Stimulated activated naive B cell treated with anti-CD40 and anti-IgM and Interleukin-4, amounts not matched to agents 10 μg/mL and 1 μg/mL and 100 μg/mL, for 72 hours (primary cell): Measurements from ENCODE around the gene LSM4.
"Not testable (repeated sequence)": the region's sequence is repeated elsewhere in the genome, so short reads cannot be mapped to it uniquely, and the experiment has no call there.

Experiments
- ATAC-seq, 2 donors: fragments of 150-1000 bp; cut with Tn5 transposase; replicated peaks; 2 replicates each; pipeline ENCODE4 v1.10.0; 2021; ENCODE audit warnings: moderate library complexity in 1 of 2
- DNase-seq: peaks from one replicate; pipeline ENCODE4 v3.0.0; 2021
- H3K27ac Mint-ChIP-seq: one replicate; pipeline ENCODE4 v1.8.0; 2022; ENCODE audit warnings: mild to moderate bottlenecking, mixed read lengths
- H3K27me3 Mint-ChIP-seq, 2 donors: one replicate each; pipeline ENCODE4 v1.8.0; 2022; ENCODE audit warnings: mixed read lengths in 2 of 2
- H3K36me3 Mint-ChIP-seq, 2 donors: one replicate each; pipeline ENCODE4 v1.8.0; 2022; ENCODE audit warnings: mixed read lengths in 2 of 2, mild to moderate bottlenecking in 1 of 2
- H3K4me1 Mint-ChIP-seq, 2 donors: one replicate each; pipeline ENCODE4 v1.8.0; 2022; ENCODE audit warnings: mixed read lengths in 2 of 2, mild to moderate bottlenecking in 1 of 2
- H3K4me3 Mint-ChIP-seq, 2 donors: one replicate each; pipeline ENCODE4 v1.8.0; 2022; ENCODE audit warnings: mild to moderate bottlenecking in 2 of 2, mixed read lengths in 2 of 2, moderate library complexity in 1 of 2
- H3K9me3 Mint-ChIP-seq, 2 donors: one replicate each; pipeline ENCODE4 v1.8.0; 2022; ENCODE audit warnings: mixed read lengths in 2 of 2, mild to moderate bottlenecking in 1 of 2

Gene LSM4

DNA sequence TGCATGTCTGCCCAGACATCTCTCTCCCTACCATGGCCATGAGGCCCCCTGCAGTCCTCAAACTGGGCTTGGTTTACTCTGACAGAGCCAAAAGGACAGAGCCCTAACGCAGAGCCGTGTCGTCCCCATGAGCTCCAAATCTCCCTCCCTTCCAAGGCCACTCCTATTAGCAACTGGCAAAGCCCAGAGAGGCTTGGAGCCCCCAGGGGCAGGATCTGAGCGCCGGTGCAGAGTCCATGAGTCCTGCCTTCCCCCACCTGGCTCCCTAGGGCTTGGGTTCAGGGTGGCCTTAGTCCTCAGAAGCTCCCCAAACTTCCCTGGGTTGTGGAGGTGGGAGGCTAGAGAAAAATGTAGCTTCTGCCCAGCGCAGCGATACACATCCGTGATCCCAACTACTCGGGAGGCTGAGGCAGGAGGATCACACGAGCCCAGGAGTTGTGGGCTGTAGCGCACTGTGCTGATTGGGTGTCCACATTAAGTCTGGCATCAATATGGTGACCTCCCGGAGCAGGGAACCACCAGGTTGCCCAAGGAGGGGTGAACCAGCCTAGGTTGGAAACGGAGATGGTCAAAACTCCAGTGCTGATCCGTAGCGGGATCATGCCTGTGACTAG is 10.1 kb upstream of the LSM4 start:
- Mint-ChIP-seq H3K4me1 (peaks cover 9 to 19% of the 10 kb centered on the region in 2 donors), H3K9me3 (no peaks in the 10 kb centered on the region), H3K4me3 (no peak overlapping the region), H3K36me3 (no peaks in the 10 kb centered on the region), H3K27ac (no peak overlapping the region), H3K27me3 (peaks cover 9 to 23% of the 10 kb centered on the region in 2 donors)
- DNase-seq, result no peak
- no peak for ATAC-seq

DNA sequence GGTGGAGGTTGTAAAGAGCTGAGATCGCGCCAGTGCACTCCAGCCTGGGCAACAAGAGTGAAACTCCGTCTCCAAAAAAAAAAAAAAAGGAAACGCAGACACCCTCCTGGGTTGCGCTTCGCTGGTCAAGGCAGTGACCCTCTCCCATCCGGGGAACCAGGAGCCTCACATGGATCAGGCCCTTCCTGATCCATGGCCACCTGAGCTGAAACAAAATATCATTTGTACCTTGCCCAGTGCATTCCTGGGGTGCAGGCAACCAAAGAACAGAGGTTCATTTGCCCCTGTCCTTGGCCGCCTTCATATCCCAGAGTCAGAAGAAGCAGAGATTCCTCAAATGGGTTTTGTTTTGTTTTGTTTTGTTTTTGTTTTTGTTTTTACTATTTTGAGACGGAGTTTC is 8.0 kb upstream of the LSM4 start:
- ATAC-seq (no peak), DNase-seq (no peak)
- Mint-ChIP-seq H3K36me3 (no peaks in the 10 kb centered on the region), H3K4me3 (no peak overlapping the region), H3K27ac (no peak overlapping the region), H3K9me3 (no peaks in the 10 kb centered on the region), H3K27me3 (peaks cover 4 to 14% of the 10 kb centered on the region in 2 donors), H3K4me1 (peaks cover 9 to 13% of the 10 kb centered on the region in 2 donors)

DNA sequence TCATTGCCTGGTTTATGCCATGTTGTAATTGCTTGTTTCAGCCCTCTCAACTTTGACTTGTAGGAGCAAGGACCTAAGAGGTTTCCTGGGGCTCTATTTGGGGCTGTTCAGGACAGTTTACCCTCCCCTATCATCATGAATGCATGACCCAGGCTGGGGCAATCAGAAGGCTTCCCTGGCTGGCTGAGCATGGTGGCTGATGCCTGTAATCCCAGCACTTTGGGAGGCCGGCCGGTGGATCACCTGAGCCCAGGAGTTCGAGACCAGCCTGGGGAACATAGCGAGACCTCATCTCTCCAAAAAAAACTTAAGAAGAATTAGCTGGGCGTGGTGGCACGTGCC is 6.1 kb upstream of the LSM4 start:
- Mint-ChIP-seq H3K9me3 (no peaks in the 10 kb centered on the region), H3K36me3 (no peaks in the 10 kb centered on the region), H3K27ac (no peak overlapping the region), H3K4me1 (peaks cover 9 to 16% of the 10 kb centered on the region in 2 donors), H3K4me3 (peak overlapping the region; percentile 72 to 82), H3K27me3 (peaks cover 4 to 8% of the 10 kb centered on the region in 2 donors)
- no peak for DNase-seq
- ATAC-seq, result peak in 1 of 2 donors; percentile 19

DNA sequence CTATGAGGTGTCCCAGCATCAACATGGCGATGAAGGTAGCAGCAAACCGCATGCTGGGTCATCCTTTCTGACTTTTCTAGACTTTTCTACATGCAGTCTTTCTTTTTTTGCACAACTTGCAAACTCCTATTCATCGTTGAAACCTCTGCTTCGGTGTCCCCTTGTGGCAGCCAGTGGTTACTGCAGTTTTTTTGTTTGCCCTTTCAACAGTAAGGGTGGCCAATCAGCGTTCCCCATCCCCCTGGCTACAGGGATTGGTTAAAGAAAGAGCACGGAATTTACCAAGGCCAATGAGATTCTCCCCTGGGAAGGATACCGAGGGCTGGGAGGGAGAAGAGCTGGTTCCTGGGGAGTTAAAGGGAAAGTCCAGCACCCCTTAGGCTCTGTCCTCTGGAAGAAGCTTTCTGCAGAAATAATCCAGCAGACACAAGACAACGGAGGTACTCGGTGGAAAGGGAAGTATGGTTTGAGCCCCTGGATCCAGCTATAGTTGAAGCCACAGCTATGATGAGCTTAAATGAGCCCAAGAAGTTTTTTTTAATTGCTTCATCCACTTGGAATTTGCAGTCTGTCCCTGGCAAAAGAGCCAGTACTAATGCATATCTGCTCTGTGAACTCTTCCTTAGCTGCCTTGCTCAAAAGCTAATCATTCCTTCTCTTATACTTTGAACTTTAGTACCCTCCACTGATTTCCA is 5.6 kb upstream of the LSM4 start:
- DNase-seq, result peak; percentile 81
- Mint-ChIP-seq H3K9me3 (no peaks in the 10 kb centered on the region), H3K4me1 (peaks cover 13 to 21% of the 10 kb centered on the region in 2 donors), H3K27ac (peak overlapping the region; percentile 51), H3K36me3 (no peaks in the 10 kb centered on the region), H3K27me3 (peaks cover 4 to 8% of the 10 kb centered on the region in 2 donors), H3K4me3 (peak overlapping the region; percentile 72 to 82)
- peak; percentile 97 to 98 for ATAC-seq

DNA sequence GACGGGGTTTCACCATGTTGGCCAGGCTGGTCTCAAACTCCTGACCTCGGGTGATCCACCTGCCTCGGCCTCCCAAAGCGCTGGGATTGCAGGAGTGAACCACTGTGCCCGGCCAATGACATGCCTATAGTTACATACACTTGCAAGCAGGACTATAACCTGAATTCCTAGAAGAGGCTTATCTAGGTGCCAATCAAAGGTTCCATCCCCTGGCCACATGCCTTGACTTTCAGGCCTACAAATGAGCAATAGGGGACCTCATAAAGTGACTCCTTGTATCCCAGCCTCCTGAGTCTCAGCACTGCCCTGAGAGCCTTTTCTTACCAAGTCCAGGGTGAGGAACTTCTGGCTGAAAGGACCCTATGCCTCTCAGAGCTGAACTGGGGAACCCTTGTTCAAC is 3.9 kb upstream of the LSM4 start:
- ATAC-seq, result no peak
- Mint-ChIP-seq H3K4me1 (peaks cover 21 to 35% of the 10 kb centered on the region in 2 donors), H3K4me3 (no peak overlapping the region), H3K9me3 (no peaks in the 10 kb centered on the region), H3K27me3 (peaks cover 0 to 4% of the 10 kb centered on the region in 2 donors), H3K36me3 (peaks cover under 1 to 6% of the 10 kb centered on the region in 2 donors), H3K27ac (no peak overlapping the region)
- DNase-seq, result no peak

DNA sequence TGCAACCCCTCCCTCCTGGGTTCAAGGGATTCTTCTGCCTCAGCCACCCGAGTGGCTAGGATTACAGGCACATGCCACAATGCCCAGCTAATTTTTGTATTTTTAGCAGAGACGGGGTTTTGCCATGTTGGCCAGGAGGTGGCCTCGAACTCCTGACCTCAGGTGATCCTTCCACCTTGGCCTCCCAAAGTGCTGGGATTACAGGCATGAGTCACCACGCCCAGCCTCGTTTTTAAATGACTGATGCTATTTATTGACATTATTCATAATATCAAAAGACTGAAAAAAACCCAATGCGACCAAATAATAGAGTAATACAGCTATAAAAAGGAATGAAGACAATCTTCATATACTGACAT is 1.5 kb upstream of the LSM4 start:
- H3K27ac Mint-ChIP-seq, DNase-seq, H3K27me3 Mint-ChIP-seq, H3K9me3 Mint-ChIP-seq, ATAC-seq: not testable (repeated sequence)
- peaks cover 17 to 24% of the 10 kb centered on the region in 2 donors for H3K36me3 Mint-ChIP-seq
- H3K4me1 Mint-ChIP-seq, result peaks cover 32 to 56% of the 10 kb centered on the region in 2 donors
- H3K4me3 Mint-ChIP-seq, result peak overlapping the region in 1 of 2 donors; percentile 89

DNA sequence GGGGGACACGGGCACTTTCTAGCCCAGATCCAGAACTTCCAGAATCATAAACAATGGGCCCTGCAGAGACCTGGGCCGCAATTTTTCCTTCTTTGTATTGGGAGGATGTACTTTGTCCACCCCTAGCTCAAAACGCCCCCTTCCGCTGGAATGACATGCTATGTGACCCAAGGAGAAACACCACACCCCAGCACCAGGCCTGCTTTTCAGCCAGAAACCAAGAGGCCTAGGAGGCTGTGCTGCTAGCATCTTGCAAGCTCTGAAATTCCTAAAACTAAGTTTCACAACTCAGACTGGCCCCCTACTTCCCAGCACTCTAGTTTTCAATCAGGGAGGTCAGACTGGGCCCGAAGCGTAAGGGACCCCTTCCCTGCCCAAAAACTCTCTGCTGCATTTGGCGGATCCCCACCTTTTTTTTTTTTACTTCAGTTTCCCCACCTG is 538 bp downstream of the LSM4 start:
- no peaks in the 10 kb centered on the region for H3K27me3 Mint-ChIP-seq
- DNase-seq (no peak), ATAC-seq (peak; percentile 22 to 33)

DNA sequence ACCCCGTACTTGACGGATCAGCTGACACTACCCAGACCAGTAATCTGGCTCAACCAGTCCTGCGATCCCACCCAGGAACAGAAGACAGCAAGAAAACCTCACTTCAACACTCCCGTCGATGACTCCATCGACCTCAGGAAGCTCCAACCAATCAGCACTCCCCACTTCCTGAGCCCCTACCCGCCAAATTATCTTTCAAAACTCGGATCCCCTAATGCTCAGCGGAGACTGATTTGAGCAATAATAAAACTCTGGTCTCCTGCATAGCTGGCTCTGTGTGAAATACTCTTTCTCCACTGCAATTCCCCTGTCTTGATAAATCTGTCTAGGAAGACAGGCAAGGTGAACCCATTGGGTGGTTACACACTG is 1.2 kb downstream of the LSM4 start:
- H3K4me1 Mint-ChIP-seq, result peaks cover 35 to 62% of the 10 kb centered on the region in 2 donors
- DNase-seq (no peak), ATAC-seq (no peak)

More for the DNA sequence above, 538 bp downstream of the LSM4 start:
- Mint-ChIP-seq H3K4me1 (peaks cover 35 to 62% of the 10 kb centered on the region in 2 donors), H3K9me3 (no peaks in the 10 kb centered on the region), H3K27ac (peak overlapping the region; percentile 97), H3K36me3 (peaks cover 23 to 34% of the 10 kb centered on the region in 2 donors), H3K4me3 (peak overlapping the region; percentile 89)

DNA sequence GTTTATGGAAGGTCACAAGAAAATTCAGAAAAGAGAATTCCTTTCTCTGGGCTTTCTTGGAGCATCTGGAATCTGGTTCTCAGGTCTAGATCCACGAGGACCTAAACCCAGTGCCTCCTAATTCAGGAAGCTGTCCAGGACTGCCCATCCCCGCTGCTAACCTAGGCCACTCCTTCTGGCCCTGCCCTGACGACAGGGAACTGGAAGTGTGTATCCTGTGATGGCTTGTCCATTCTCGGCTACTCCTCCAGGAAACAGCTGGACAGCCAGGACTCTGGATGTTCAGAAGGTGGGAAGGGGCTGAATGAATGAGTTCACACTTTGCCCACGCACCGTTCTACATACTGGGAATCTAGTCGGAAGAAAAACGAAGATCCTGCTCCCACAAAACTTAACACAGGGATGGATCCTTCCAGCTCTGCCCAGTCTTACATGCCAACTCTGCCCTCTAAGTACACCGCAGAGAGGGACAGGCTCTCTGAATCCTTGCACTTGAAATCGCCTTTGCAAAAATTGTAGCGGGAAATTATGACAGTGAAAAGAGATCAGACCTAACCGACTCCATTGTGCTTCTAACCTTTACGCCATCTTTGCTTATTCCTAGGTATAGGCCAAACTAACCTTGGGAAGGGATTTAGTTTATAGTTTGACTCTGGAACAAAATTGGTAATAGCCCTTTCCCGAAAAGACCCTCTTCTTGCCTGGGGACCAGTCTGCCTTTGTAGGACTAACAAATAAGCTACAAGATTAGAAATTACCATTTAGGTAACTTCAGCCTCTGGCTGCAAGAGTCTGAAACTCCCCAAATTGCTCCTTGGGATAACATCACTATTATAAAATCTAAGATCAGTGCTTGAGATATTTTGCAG is 1.8 kb downstream of the LSM4 start:
- Mint-ChIP-seq H3K9me3 (no peaks in the 10 kb centered on the region), H3K36me3 (peaks cover 23 to 35% of the 10 kb centered on the region in 2 donors), H3K4me3 (peak overlapping the region; percentile 89), H3K27ac (peak overlapping the region; percentile 97), H3K27me3 (no peaks in the 10 kb centered on the region), H3K4me1 (peaks cover 36 to 68% of the 10 kb centered on the region in 2 donors)
- DNase-seq (no peak), ATAC-seq (no peak)

More for the DNA sequence above, 1.2 kb downstream of the LSM4 start:
- Mint-ChIP-seq H3K27ac (peak overlapping the region; percentile 97), H3K9me3 (no peaks in the 10 kb centered on the region), H3K36me3 (peaks cover 23 to 34% of the 10 kb centered on the region in 2 donors), H3K4me3 (peak overlapping the region; percentile 89), H3K27me3 (no peaks in the 10 kb centered on the region)

DNA sequence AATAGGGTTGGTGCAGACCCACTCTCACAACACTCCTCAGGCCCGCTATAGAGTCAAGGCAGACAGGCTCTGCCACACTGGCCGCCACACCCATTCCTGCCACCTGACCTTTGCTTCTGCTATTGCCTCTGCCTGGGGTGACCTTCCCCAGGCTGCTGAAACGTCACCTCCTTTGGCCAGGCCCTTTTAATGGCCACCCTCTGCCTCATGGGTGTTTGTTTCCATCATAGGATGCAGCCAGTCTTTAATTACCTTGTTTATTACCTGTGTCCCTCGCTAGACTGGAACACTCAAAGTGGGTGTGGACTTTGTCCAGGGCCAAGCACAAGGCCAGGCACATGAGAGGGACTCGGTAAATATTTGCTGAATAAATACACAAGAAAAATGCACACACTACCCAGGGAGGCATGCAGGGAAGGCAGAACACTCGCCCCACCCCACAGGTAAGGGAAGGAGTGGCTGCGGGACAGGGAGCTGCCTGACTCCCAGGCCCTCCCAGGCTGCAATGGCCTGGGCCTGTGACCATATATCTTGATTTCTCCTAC is 3.2 kb downstream of the LSM4 start:
- H3K9me3 Mint-ChIP-seq, result no peaks in the 10 kb centered on the region
- ATAC-seq (no peak), DNase-seq (no peak)
- H3K4me3 Mint-ChIP-seq, result peak overlapping the region; percentile 8 to 21
- H3K27ac Mint-ChIP-seq, result no peak overlapping the region
- H3K4me1 Mint-ChIP-seq, result peaks cover 43 to 74% of the 10 kb centered on the region in 2 donors
- H3K36me3 Mint-ChIP-seq, result peaks cover 33 to 43% of the 10 kb centered on the region in 2 donors
- H3K27me3 Mint-ChIP-seq, result no peaks in the 10 kb centered on the region

DNA sequence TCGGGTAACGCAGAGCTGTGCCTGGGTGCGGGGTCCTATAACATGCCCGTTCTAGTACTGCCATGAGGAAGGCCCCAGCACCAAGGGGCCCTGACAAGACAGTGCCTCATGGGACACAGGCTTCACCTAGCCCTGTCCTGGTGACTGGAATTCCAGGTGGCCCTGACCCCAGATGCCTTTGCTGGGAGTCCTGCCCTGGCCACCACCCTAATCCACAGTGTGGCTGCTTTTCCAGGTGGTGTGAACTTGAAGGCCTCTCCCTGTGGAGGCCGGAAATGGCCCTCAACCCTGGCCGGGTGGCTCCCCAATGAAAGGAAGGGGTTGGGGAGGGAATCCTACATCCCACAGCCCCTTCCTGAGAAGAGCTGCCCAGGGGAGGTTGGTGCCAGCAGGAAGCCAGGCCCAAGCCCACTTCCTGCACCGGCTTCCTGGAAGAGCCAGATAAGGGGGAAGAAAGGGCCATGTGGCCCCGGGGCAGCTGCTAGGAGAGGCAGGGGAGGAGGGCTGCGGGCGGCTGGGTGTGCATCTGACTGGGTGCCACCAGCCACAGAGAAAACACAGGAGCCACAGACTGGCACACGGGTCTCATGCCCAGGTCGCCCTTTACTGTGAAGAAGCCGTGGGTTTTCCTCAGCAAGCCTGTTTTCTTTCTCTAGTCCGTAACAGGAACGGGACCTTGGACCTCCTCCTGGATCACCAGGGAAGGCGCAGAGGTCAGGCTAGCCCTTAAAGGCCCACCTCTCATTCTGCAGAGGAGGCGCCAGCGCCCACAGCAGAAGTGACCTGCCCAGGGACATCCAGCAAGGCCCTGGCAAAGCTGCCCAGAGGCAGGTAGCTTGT is 4.7 kb downstream of the LSM4 start:
- no peaks in the 10 kb centered on the region for H3K27me3 Mint-ChIP-seq
- peaks cover 37 to 50% of the 10 kb centered on the region in 2 donors for H3K36me3 Mint-ChIP-seq
- peak overlapping the region; percentile 32 to 79 for H3K4me3 Mint-ChIP-seq
- DNase-seq (no peak), ATAC-seq (no peak)
- H3K27ac Mint-ChIP-seq, result peak overlapping the region; percentile 65
- H3K9me3 Mint-ChIP-seq, result no peaks in the 10 kb centered on the region
- peaks cover 37 to 63% of the 10 kb centered on the region in 2 donors for H3K4me1 Mint-ChIP-seq

DNA sequence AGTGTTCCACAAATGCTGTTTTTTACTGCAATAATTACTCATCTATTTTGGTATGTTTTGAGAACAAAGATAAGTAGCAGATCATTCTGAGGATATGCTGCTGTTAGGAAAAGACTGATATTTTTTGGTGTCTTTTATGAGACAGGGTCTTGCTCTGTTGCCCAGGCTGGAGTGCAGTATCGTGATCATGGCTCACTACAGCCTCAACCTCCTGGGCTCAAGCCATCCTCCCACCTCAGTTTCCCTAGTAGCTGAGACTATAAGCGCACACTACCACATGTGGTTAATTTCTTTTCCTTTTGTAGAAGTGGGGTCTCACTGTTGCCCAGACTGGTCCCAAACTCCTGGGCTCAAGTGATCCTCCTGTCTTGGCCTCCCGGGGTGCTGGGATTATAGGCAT is 9.5 kb downstream of the LSM4 start:
- no peaks in the 10 kb centered on the region for H3K9me3 Mint-ChIP-seq
- DNase-seq (no peak), ATAC-seq (no peak)
- peaks cover 40 to 51% of the 10 kb centered on the region in 2 donors for H3K36me3 Mint-ChIP-seq
- no peaks in the 10 kb centered on the region for H3K27me3 Mint-ChIP-seq
- peaks cover 18 to 36% of the 10 kb centered on the region in 2 donors for H3K4me1 Mint-ChIP-seq
- H3K4me3 Mint-ChIP-seq, result no peak overlapping the region
- H3K27ac Mint-ChIP-seq, result no peak overlapping the region

DNA sequence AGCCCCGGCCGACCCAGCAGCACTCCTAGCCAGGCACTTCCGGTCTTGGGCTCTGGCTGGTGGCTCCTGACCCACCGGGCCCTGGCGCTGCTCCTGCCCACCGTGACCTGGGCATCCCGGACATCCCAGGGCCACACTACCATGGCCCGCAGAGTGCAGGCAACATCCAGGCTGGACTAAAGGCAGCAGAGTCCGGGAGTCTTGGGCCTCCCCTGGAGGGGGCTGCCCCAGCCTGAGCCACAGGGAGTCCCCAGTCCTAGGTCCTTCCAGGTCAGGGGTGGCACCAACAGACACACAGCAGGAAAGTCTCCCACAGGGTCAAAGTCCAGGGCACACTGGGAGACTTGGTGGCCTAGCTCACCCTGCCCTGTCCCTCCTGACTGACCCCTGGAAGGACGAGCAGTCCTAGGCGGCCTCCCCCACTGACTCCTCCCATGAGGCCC is 10.8 kb downstream of the LSM4 start:
- no peak for ATAC-seq
- peaks cover 45 to 54% of the 10 kb centered on the region in 2 donors for H3K36me3 Mint-ChIP-seq
- peak overlapping the region; percentile 3 for H3K27ac Mint-ChIP-seq
- DNase-seq, result no peak
- no peak overlapping the region for H3K4me3 Mint-ChIP-seq
- H3K9me3 Mint-ChIP-seq, result peaks cover 2 to 5% of the 10 kb centered on the region in 2 donors
- H3K4me1 Mint-ChIP-seq, result peaks cover 21 to 33% of the 10 kb centered on the region in 2 donors
- H3K27me3 Mint-ChIP-seq, result no peaks in the 10 kb centered on the region
